OCI-LY7 (cell line): ENCODE results near the gene ZBED2. TPM values are rescaled to one million over a fixed set of nuclear protein-coding genes. Genes with fewer than 3 reads are reported as not detected.

Source experiments
- BruUV-seq: library from RNA; stranded (reverse); fragments of 400-500 nt; replicated peaks from 2 replicates; lab custom pipeline; 2021; lab: Mats Ljungman, UMichigan
- CTCF ChIA-PET: fragments of 300-600 bp; sonication (Branson Sonifier 250); formaldehyde crosslinking; loops from one replicate; lab custom pipeline; 2022; ENCODE audit warnings: antibody characterized with exemption; ENCODE audit not compliant: unreplicated experiment; lab: Charles Lee
- POLR2A ChIA-PET: fragments of 300-600 bp; sonication (Branson Sonifier 250); formaldehyde crosslinking; loops from one replicate; lab custom pipeline; 2022; ENCODE audit warnings: antibody characterized with exemption; lab: Charles Lee
- DNase-seq: peaks from one replicate; pipeline ENCODE4 v3.0.0-alpha.2; 2015; ENCODE audit warnings: low spot score
- H2AFZ ChIP-seq: fragments of 200-600 bp; sonication (generic), shearing (Covaris generic); 2 replicates; pipeline ENCODE4 v1.6.1; 2014; ENCODE audit warnings: mild to moderate bottlenecking, antibody characterized with exemption, low read length, moderate library complexity
- H3K27ac ChIP-seq: fragments of 200-600 bp; sonication (generic); 2 replicates; pipeline ENCODE4 v1.5.1; 2014; ENCODE audit warnings: mixed run types, low read depth, mild to moderate bottlenecking, moderate library complexity, low read length, inconsistent platforms; ENCODE audit not compliant: poor library complexity, severe bottlenecking
- H3K36me3 ChIP-seq: fragments of 200-600 bp; sonication (generic); 2 replicates; pipeline ENCODE4 v1.6.1; 2014; ENCODE audit warnings: mild to moderate bottlenecking, antibody characterized with exemption, low read length, moderate library complexity, mixed read lengths; ENCODE audit not compliant: insufficient read depth
- H3K4me1 ChIP-seq: fragments of 200-600 bp; sonication (generic); 2 replicates; pipeline ENCODE4 v1.5.1; 2014; ENCODE audit warnings: mild to moderate bottlenecking, low read length; ENCODE audit not compliant: insufficient read depth, poor library complexity, severe bottlenecking
- H3K4me2 ChIP-seq: fragments of 200-600 bp; sonication (generic); 2 replicates; pipeline ENCODE4 v1.6.1; 2014; ENCODE audit warnings: mild to moderate bottlenecking, low read length
- H3K4me3 ChIP-seq: fragments of 200-600 bp; sonication (generic); 2 replicates; pipeline ENCODE4 v1.5.1; 2014; ENCODE audit warnings: mild to moderate bottlenecking, low read depth, low read length; ENCODE audit not compliant: poor library complexity, severe bottlenecking
- H3K79me2 ChIP-seq: fragments of 200-600 bp; sonication (generic); 2 replicates; pipeline ENCODE4 v1.6.1; 2016; ENCODE audit warnings: low read depth, mild to moderate bottlenecking, low read length, moderate library complexity, mixed read lengths; ENCODE audit not compliant: insufficient read depth
- H3K9me2 ChIP-seq: fragments of 200-600 bp; sonication (generic); 2 replicates; pipeline ENCODE4 v1.6.1; 2016; ENCODE audit warnings: mild to moderate bottlenecking, low read length, mixed read lengths; ENCODE audit not compliant: insufficient read depth
- H3K9me3 ChIP-seq: fragments of 200-600 bp; sonication (generic); 2 replicates; pipeline ENCODE4 v1.6.1; 2014; ENCODE audit warnings: mild to moderate bottlenecking, mixed run types, low read length, mixed read lengths
- H4K20me1 ChIP-seq: fragments of 200-600 bp; sonication (generic); 2 replicates; pipeline ENCODE4 v1.6.1; 2014; ENCODE audit warnings: mild to moderate bottlenecking, antibody characterized with exemption, low read length, moderate library complexity, mixed read lengths; ENCODE audit not compliant: insufficient read depth
- CTCF ChIP-seq: fragments of 200-600 bp; sonication (generic); conservative IDR thresholded peaks from 2 replicates; pipeline ENCODE4 v1.5.1; 2014; ENCODE audit warnings: mild to moderate bottlenecking, antibody characterized with exemption, low read length, moderate library complexity, mixed read lengths
- EZH2phosphoT487 ChIP-seq: fragments of 200-600 bp; sonication (generic); IDR thresholded peaks from 2 replicates; pipeline ENCODE4 v1.6.1; 2018; ENCODE audit warnings: low read depth, borderline replicate concordance, mild to moderate bottlenecking, mixed run types, antibody characterized with exemption, low read length, moderate library complexity, mixed read lengths
- intact Hi-C: fragments of 100-400 bp; cut with micrococcal nuclease; formaldehyde crosslinking; loops from one replicate; pipeline ENCODE4 v1.10.0; 2022; ENCODE audit not compliant: unreplicated experiment
- total RNA-seq, 2 experiments: library from RNA; depleted of rRNA in 1 of 2; stranded (reverse); fragments of >200 nt in 1 of 2; shearing (Covaris generic) in 1 of 2; gene quantifications; 2 replicates each; pipeline ENCODE4 v1.2.3, GENCODE V29; 2014 to 2022

ZBED2 gene
- total RNA-seq, 2 experiments from 2014 or later, result not detected

GRCh38 chr3:111608383-111608782 is 13.2 kb upstream of the ZBED2 start:
- Histone ChIP-seq H3K4me1 (peaks cover 7% of the 10 kb centered on the region), H3K9me2 (no peaks in the 10 kb centered on the region), H4K20me1 (no peaks in the 10 kb centered on the region), H3K27ac (no peak overlapping the region), H3K4me2 (no peak overlapping the region), H3K79me2 (no peaks in the 10 kb centered on the region), H2AFZ (no peak overlapping the region), H3K36me3 (no peaks in the 10 kb centered on the region), H3K9me3 (no peaks in the 10 kb centered on the region), H3K4me3 (no peak overlapping the region)
- TF ChIP-seq CTCF, result no peak
- no peak for TF ChIP-seq EZH2phosphoT487
- no TSS peak for BruUV-seq
- intact Hi-C loops, result no loop called here
- POLR2A ChIA-PET, result no interaction called here
- no peak for DNase-seq
- CTCF ChIA-PET, result no interaction called here

GRCh38 chr3:111607240-111607920 is 12.2 kb upstream of the ZBED2 start:
- Histone ChIP-seq H3K9me3 (no peaks in the 10 kb centered on the region), H3K4me2 (no peak overlapping the region), H4K20me1 (no peaks in the 10 kb centered on the region), H3K36me3 (no peaks in the 10 kb centered on the region), H3K27ac (no peak overlapping the region), H3K79me2 (no peaks in the 10 kb centered on the region), H3K4me1 (peaks cover 7% of the 10 kb centered on the region), H3K4me3 (no peak overlapping the region), H2AFZ (no peak overlapping the region), H3K9me2 (no peaks in the 10 kb centered on the region)
- POLR2A ChIA-PET, result interaction anchor here (1.2 kb wide), 1 partner anchor 9 kb away, joined by 3 read pairs; no protein-coding TSS in a partner anchor
- DNase-seq, result no peak
- no TSS peak for BruUV-seq
- CTCF ChIA-PET, result no interaction called here
- TF ChIP-seq EZH2phosphoT487 (no peak), CTCF (no peak)
- intact Hi-C loops, result no loop called here

GRCh38 chr3:111605493-111605892 is 10.3 kb upstream of the ZBED2 start:
- Histone ChIP-seq H3K9me3 (no peaks in the 10 kb centered on the region), H3K79me2 (no peaks in the 10 kb centered on the region), H3K9me2 (no peaks in the 10 kb centered on the region), H3K4me3 (no peak overlapping the region), H3K27ac (no peak overlapping the region), H3K4me1 (peaks cover 6% of the 10 kb centered on the region), H3K36me3 (no peaks in the 10 kb centered on the region), H2AFZ (no peak overlapping the region), H4K20me1 (no peaks in the 10 kb centered on the region), H3K4me2 (no peak overlapping the region)
- BruUV-seq, result no TSS peak
- no peak for TF ChIP-seq EZH2phosphoT487
- no peak for TF ChIP-seq CTCF
- DNase-seq, result no peak
- POLR2A ChIA-PET, result no interaction called here
- intact Hi-C loops, result no loop called here
- CTCF ChIA-PET, result no interaction called here
